ENCODE results near the gene CREG1. TPM values are rescaled to one million over a fixed set of nuclear protein-coding genes. Genes with fewer than 3 reads are reported as not detected.

The CREG1 gene
- total RNA-seq, 2 experiments from 2014 or later, result 45.9 to 52.2 TPM

DNA sequence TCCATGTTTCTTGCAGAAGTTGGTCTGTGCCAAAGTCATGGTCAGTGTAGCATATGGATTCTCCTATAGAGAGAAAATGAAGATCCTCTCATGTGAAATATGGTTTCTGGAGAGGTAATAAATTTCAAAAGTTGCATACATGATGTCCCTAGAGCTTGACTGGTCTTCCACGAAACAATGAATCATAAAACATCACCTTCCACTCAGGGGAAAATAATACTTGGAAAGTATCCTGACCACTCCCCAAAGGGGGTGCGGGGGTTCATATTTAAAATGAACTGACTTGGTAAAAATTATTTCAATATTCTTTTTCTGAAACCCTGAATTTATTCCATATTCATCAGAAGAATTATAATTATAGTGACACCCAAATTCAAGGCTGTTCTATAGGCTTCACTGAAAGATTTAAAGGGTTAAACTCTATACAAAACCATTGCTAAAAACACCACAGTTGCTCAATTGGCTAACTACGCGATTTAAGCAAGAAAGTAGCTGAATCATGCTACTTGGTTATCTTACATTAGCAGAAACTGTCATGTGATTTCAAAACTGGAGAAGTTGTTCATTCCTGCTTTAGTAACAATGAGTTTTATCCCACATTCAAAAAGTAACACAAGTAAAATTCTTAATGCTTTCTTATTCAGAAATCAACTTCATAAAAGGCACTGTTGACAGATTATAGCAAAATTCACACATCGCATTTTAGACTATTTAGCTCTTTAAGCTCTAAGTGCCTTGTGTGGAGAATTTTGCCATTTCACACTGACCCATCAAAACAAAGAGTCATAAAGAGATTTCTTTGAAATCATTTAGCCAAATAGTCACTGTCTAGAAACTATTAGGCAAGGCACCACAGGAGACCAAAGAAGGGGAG lies 5.3 kb downstream of the CREG1 start:
- Histone ChIP-seq H3K9me3 (ENCODE audit: low read length) (no peaks in the 10 kb centered on the region), H3K36me3 (ENCODE audit: insufficient read depth, low read length) (peaks cover 49% of the 10 kb centered on the region), H3K79me2 (ENCODE audit: insufficient read depth, low read depth, low read length) (peaks cover 25% of the 10 kb centered on the region), H3K4me3 (ENCODE audit: low read depth, low read length, poor library complexity, severe bottlenecking) (no peak overlapping the region), H3K4me1 (ENCODE audit: insufficient read depth, low read length, poor library complexity, severe bottlenecking) (peaks cover 70% of the 10 kb centered on the region), H3K9me2 (ENCODE audit: insufficient read depth, low read length) (no peaks in the 10 kb centered on the region), H3K27ac (ENCODE audit: low read depth, low read length, poor library complexity, severe bottlenecking) (no peak overlapping the region), H2AFZ (ENCODE audit: low read length) (no peak overlapping the region), H3K4me2 (ENCODE audit: low read length) (peak overlapping the region; percentile 10; the same call in 1 of the 2 replicates), H4K20me1 (ENCODE audit: insufficient read depth, low read length) (no peaks in the 10 kb centered on the region)
- CTCF ChIA-PET (ENCODE audit: unreplicated experiment), result interaction anchor here (0.5 to 0.8 kb wide), 2 partner anchors 20 to 25 kb away, joined by 3 read pairs; no protein-coding TSS in a partner anchor
- POLR2A ChIA-PET, result interaction anchor here (0.6 to 1.6 kb wide), 5 partner anchors 9 to 991 kb away, joined by 3 to 5 read pairs (median 3); no protein-coding TSS in a partner anchor
- intact Hi-C loops (cut with micrococcal nuclease; ENCODE audit: unreplicated experiment), result no loop called here
- BruUV-seq (replicated peaks), result no TSS peak
- no peak for TF ChIP-seq EZH2phosphoT487 (IDR thresholded peaks at IDR 0.05; ENCODE audit: borderline replicate concordance, low read depth, low read length)
- TF ChIP-seq, protein P1, sequence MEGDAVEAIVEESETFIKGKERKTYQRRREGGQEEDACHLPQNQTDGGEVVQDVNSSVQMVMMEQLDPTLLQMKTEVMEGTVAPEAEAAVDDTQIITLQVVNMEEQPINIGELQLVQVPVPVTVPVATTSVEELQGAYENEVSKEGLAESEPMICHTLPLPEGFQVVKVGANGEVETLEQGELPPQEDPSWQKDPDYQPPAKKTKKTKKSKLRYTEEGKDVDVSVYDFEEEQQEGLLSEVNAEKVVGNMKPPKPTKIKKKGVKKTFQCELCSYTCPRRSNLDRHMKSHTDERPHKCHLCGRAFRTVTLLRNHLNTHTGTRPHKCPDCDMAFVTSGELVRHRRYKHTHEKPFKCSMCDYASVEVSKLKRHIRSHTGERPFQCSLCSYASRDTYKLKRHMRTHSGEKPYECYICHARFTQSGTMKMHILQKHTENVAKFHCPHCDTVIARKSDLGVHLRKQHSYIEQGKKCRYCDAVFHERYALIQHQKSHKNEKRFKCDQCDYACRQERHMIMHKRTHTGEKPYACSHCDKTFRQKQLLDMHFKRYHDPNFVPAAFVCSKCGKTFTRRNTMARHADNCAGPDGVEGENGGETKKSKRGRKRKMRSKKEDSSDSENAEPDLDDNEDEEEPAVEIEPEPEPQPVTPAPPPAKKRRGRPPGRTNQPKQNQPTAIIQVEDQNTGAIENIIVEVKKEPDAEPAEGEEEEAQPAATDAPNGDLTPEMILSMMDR (conservative IDR thresholded peaks at IDR 0.05; ENCODE audit: low read length), result no peak
- no peak for DNase-seq (ENCODE audit: low spot score)

DNA sequence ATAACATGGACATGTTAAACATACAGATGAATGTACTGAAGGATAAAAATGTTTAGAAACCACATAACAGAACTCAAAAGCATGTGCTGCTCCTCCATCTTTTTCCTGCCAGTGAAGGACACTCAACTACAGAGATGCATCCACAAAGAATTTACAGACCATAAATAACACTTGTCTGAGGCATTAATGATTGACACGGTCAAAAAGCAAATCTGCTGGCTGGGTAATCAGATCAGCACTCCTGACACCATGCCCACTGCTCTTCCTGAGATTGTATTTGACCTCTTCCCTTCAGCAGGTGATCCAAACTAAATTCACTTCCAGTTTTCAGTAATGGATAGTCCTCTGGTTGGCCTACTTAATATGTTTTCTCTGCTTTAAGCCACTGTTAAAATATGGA lies 6.6 kb downstream of the CREG1 start:
- Histone ChIP-seq H3K27ac (ENCODE audit: low read depth, low read length, poor library complexity, severe bottlenecking) (no peak overlapping the region), H4K20me1 (ENCODE audit: insufficient read depth, low read length) (no peaks in the 10 kb centered on the region), H2AFZ (ENCODE audit: low read length) (no peak overlapping the region), H3K4me2 (ENCODE audit: low read length) (no peak overlapping the region), H3K9me2 (ENCODE audit: insufficient read depth, low read length) (no peaks in the 10 kb centered on the region), H3K36me3 (ENCODE audit: insufficient read depth, low read length) (peaks cover 52% of the 10 kb centered on the region), H3K4me1 (ENCODE audit: insufficient read depth, low read length, poor library complexity, severe bottlenecking) (peaks cover 77% of the 10 kb centered on the region), H3K79me2 (ENCODE audit: insufficient read depth, low read depth, low read length) (peaks cover 14% of the 10 kb centered on the region), H3K9me3 (ENCODE audit: low read length) (no peaks in the 10 kb centered on the region), H3K4me3 (ENCODE audit: low read depth, low read length, poor library complexity, severe bottlenecking) (no peak overlapping the region)
- DNase-seq (ENCODE audit: low spot score), result no peak
- intact Hi-C loops (cut with micrococcal nuclease; ENCODE audit: unreplicated experiment), result no loop called here
- ChIA-PET CTCF (ENCODE audit: unreplicated experiment) (no interaction called here), POLR2A (interaction anchor here (1.0 to 1.3 kb wide), 3 partner anchors 11 to 99 kb away, joined by 3 read pairs; no protein-coding TSS in a partner anchor)
- TF ChIP-seq EZH2phosphoT487 (IDR thresholded peaks at IDR 0.05; ENCODE audit: borderline replicate concordance, low read depth, low read length), result no peak
- TF ChIP-seq, protein P1 (conservative IDR thresholded peaks at IDR 0.05; ENCODE audit: low read length), result no peak
- BruUV-seq (replicated peaks), result no TSS peak

DNA sequence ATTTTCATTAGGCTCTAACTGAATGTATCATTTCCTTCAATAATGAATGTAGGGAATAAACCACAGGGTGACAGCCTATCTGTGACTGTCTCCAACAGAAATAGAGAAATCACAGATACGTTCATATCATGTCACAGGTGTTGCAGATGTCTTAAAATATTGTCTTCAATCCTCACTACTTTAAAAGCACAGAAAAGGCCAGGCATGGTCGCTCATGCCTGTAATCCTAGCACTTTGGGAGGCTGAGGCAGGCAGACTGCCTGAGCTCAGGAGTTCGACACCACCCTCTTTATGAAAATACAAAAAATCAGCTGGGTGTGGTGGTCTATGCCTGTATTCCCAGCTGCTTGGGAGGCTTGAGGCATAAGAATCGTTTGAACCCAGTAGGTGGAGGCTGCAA lies 8.2 kb downstream of the CREG1 start:
- Histone ChIP-seq H3K4me1 (ENCODE audit: insufficient read depth, low read length, poor library complexity, severe bottlenecking) (peaks cover 77% of the 10 kb centered on the region), H3K4me2 (ENCODE audit: low read length) (peak overlapping the region; percentile 60), H3K27ac (ENCODE audit: low read depth, low read length, poor library complexity, severe bottlenecking) (peak overlapping the region; percentile 76), H3K9me3 (ENCODE audit: low read length) (no peaks in the 10 kb centered on the region), H2AFZ (ENCODE audit: low read length) (no peak overlapping the region), H4K20me1 (ENCODE audit: insufficient read depth, low read length) (no peaks in the 10 kb centered on the region), H3K9me2 (ENCODE audit: insufficient read depth, low read length) (no peaks in the 10 kb centered on the region), H3K36me3 (ENCODE audit: insufficient read depth, low read length) (peaks cover 67% of the 10 kb centered on the region), H3K79me2 (ENCODE audit: insufficient read depth, low read depth, low read length) (no peaks in the 10 kb centered on the region), H3K4me3 (ENCODE audit: low read depth, low read length, poor library complexity, severe bottlenecking) (peak overlapping the region; percentile 4)
- no peak for TF ChIP-seq EZH2phosphoT487 (IDR thresholded peaks at IDR 0.05; ENCODE audit: borderline replicate concordance, low read depth, low read length)
- TF ChIP-seq, protein P1 (conservative IDR thresholded peaks at IDR 0.05; ENCODE audit: low read length), result no peak
- no TSS peak for BruUV-seq (replicated peaks)
- peak; percentile 52 for DNase-seq (ENCODE audit: low spot score)
- intact Hi-C loops (cut with micrococcal nuclease; ENCODE audit: unreplicated experiment), result no loop called here
- POLR2A ChIA-PET, result no interaction called here
- CTCF ChIA-PET (ENCODE audit: unreplicated experiment), result interaction anchor here (0.6 kb wide), 1 partner anchor 9 kb away, joined by 3 read pairs; no protein-coding TSS in a partner anchor
